CD14-positive monocyte (primary cell): ENCODE results near the gene CD33. TPM values are rescaled to one million over a fixed set of nuclear protein-coding genes. Genes with fewer than 3 reads are reported as not detected.

Source experiments
- DNase-seq, 3 donors: peaks; one replicate each; pipeline ENCODE4 v3.0.0-alpha.2; 2011 to 2022
- H2AFZ ChIP-seq: 2 replicates; pipeline ENCODE4 v1.6.0; 2012; ENCODE audit warnings: mild to moderate bottlenecking, low read depth, low read length, inconsistent platforms; ENCODE audit not compliant: insufficient read depth, poor library complexity, severe bottlenecking
- H3K27ac ChIP-seq, 2 donors: 1 replicate in 1 of 2; 2 replicates in 1 of 2; pipeline ENCODE4 v1.5.1; 2012 to 2013; ENCODE audit warnings: low read length in 2 of 2, control low read depth in 1 of 2, inconsistent platforms in 1 of 2, low read depth in 1 of 2, mild to moderate bottlenecking in 1 of 2
- H3K27me3 ChIP-seq, 2 donors: one replicate each; pipeline versions ENCODE4 v1.6.0 to v1.6.1; 2011 to 2013; ENCODE audit warnings: low read length in 2 of 2; ENCODE audit not compliant: control insufficient read depth in 2 of 2, insufficient read depth in 2 of 2
- H3K36me3 ChIP-seq, 2 donors: replicated peaks in 1 of 2; 1 replicate in 1 of 2; 2 replicates in 1 of 2; pipeline versions ENCODE4 v1.5.1 to v1.6.1; 2012 to 2013; ENCODE audit warnings: low read length in 2 of 2, control low read depth in 1 of 2, inconsistent platforms in 1 of 2, mild to moderate bottlenecking in 1 of 2; ENCODE audit not compliant: insufficient read depth in 2 of 2, control insufficient read depth in 1 of 2
- H3K4me1 ChIP-seq, 2 donors: 1 replicate in 1 of 2; 2 replicates in 1 of 2; pipeline versions ENCODE4 v1.5.1 to v1.6.1; 2012 to 2013; ENCODE audit warnings: low read length in 2 of 2, control low read depth in 1 of 2, inconsistent platforms in 1 of 2, mild to moderate bottlenecking in 1 of 2, moderate library complexity in 1 of 2; ENCODE audit not compliant: insufficient read depth in 2 of 2, control insufficient read depth in 1 of 2
- H3K4me2 ChIP-seq: replicated peaks from 2 replicates; pipeline ENCODE3; 2012; ENCODE audit warnings: low read length, moderate library complexity, mild to moderate bottlenecking; ENCODE audit not compliant: poor library complexity, severe bottlenecking; ENCODE audit errors: extremely low read depth
- H3K4me3 ChIP-seq, 3 experiments: fragments of 200-600 bp in 1 of 3; sonication (generic) in 1 of 3; replicated peaks in 1 of 3; 1 replicate in 2 of 3; 2 replicates in 1 of 3; pipeline ENCODE4 v1.5.1; 2011 to 2013; ENCODE audit warnings: low read length in 3 of 3, mild to moderate bottlenecking in 3 of 3, control low read depth in 2 of 3, low read depth in 2 of 3, inconsistent platforms in 1 of 3, moderate library complexity in 1 of 3
- H3K79me2 ChIP-seq: 2 replicates; pipeline ENCODE4 v1.6.0; 2012; ENCODE audit warnings: mild to moderate bottlenecking, control low read depth, inconsistent platforms, low read length, moderate library complexity; ENCODE audit not compliant: insufficient read depth
- H3K9ac ChIP-seq: 2 replicates; pipeline ENCODE4 v1.6.0; 2017; ENCODE audit warnings: low read length, mild to moderate bottlenecking; ENCODE audit not compliant: insufficient read depth, poor library complexity, severe bottlenecking
- H3K9me3 ChIP-seq, 2 donors: replicated peaks in 1 of 2; 1 replicate in 1 of 2; 2 replicates in 1 of 2; pipeline versions ENCODE4 v1.5.1 to v1.6.1; 2012 to 2013; ENCODE audit warnings: low read length in 2 of 2, control low read depth in 1 of 2; ENCODE audit not compliant: control insufficient read depth in 1 of 2, insufficient read depth in 1 of 2
- H4K20me1 ChIP-seq: 2 replicates; pipeline ENCODE4 v1.6.0; 2012; ENCODE audit warnings: mild to moderate bottlenecking, low read length, control low read depth, moderate library complexity; ENCODE audit not compliant: insufficient read depth
- H3K27ac Mint-ChIP-seq, 7 donors: one replicate each; pipeline ENCODE4 v1.8.0; 2020; ENCODE audit warnings: mild to moderate bottlenecking in 7 of 7, mixed read lengths in 7 of 7, moderate library complexity in 6 of 7, inconsistent platforms in 2 of 7
- H3K27me3 Mint-ChIP-seq, 3 donors: one replicate each; pipeline ENCODE4 v1.8.0; 2021 to 2022; ENCODE audit warnings: low read depth in 3 of 3, mild to moderate bottlenecking in 3 of 3, mixed read lengths in 3 of 3, moderate library complexity in 3 of 3, inconsistent platforms in 1 of 3
- H3K36me3 Mint-ChIP-seq, 2 donors: one replicate each; pipeline ENCODE4 v1.8.0; 2020; ENCODE audit warnings: mixed read lengths in 2 of 2, inconsistent platforms in 1 of 2, mild to moderate bottlenecking in 1 of 2
- H3K4me1 Mint-ChIP-seq: one replicate; pipeline ENCODE4 v1.8.0; 2020; ENCODE audit warnings: mild to moderate bottlenecking, mixed read lengths
- H3K4me3 Mint-ChIP-seq, 2 donors: one replicate each; pipeline ENCODE4 v1.8.0; 2020; ENCODE audit warnings: mild to moderate bottlenecking in 2 of 2, mixed read lengths in 2 of 2, moderate library complexity in 1 of 2
- H3K9me3 Mint-ChIP-seq, 7 donors: one replicate each; pipeline ENCODE4 v1.8.0; 2020 to 2022; ENCODE audit warnings: mixed read lengths in 7 of 7, mild to moderate bottlenecking in 6 of 7, moderate library complexity in 6 of 7, inconsistent platforms in 2 of 7
- WGBS: methylation state at CpG from one replicate; pipeline ENCODE4 v1.1.5; 2013; ENCODE audit warnings: missing lambda C conversion rate; ENCODE audit not compliant: insufficient coverage; 5-methylcytosine and 5-hydroxymethylcytosine counted together
- intact Hi-C, 2 donors: fragments of 100-400 bp; cut with micrococcal nuclease; formaldehyde crosslinking; loops; one replicate each; pipeline versions ENCODE4 v1.15.0 to v1.15.1; 2023
- polyA plus RNA-seq, 3 donors: library from polyadenylated mRNA; depleted of rRNA in 1 of 3; unstranded in 2 of 3; stranded (reverse) in 1 of 3; fragments of 300-500 nt in 2 of 3; fragments of >200 nt in 1 of 3; fragmentation: Illumina TruSeq in 2 of 3; gene quantifications; 1 replicate in 2 of 3; 2 replicates in 1 of 3; pipeline ENCODE4 v1.2.3, GENCODE V29; 2012 to 2021
- TF ChIP-seq, protein P1 (sequence below): fragments of 200-600 bp; IDR thresholded peaks from one replicate; pipeline ENCODE4 v1.8.0; 2022; ENCODE audit warnings: antibody characterized with exemption, mild to moderate bottlenecking

Gene CD33
- polyA plus RNA-seq, 3 donors = 229 to 360 (median 264) TPM

DNA sequence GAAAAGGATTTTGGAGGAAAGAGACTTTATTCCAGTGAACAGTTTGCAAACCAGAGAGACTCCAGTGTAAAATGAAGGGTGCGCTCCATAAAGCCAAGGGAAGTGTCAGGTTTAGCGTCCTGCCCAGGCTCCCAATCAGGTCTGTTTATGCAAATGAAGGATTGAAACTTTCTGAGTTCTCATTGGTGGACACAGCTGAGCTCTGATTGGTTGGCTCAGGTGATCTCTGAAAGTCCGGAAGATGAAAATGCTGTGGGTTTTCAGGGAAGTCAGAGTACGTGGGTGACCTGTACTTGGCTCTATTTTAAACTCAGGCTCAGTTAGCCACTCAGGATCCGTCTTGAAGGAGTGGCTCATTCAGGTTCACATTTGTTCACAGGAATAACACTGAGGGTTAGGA is 28.7 kb upstream of the CD33 start:
- TF ChIP-seq, protein P1, sequence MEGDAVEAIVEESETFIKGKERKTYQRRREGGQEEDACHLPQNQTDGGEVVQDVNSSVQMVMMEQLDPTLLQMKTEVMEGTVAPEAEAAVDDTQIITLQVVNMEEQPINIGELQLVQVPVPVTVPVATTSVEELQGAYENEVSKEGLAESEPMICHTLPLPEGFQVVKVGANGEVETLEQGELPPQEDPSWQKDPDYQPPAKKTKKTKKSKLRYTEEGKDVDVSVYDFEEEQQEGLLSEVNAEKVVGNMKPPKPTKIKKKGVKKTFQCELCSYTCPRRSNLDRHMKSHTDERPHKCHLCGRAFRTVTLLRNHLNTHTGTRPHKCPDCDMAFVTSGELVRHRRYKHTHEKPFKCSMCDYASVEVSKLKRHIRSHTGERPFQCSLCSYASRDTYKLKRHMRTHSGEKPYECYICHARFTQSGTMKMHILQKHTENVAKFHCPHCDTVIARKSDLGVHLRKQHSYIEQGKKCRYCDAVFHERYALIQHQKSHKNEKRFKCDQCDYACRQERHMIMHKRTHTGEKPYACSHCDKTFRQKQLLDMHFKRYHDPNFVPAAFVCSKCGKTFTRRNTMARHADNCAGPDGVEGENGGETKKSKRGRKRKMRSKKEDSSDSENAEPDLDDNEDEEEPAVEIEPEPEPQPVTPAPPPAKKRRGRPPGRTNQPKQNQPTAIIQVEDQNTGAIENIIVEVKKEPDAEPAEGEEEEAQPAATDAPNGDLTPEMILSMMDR = no peak
- Histone ChIP-seq H2AFZ (no peak overlapping the region), H3K9ac (no peak overlapping the region), H3K9me3 (no peaks in the 10 kb centered on the region), H3K4me2 (no peak overlapping the region), H4K20me1 (no peaks in the 10 kb centered on the region), H3K79me2 (no peaks in the 10 kb centered on the region), H3K36me3 (no peaks in the 10 kb centered on the region), H3K27ac (no peak overlapping the region), H3K27me3 (no peaks in the 10 kb centered on the region), H3K4me3 (no peak overlapping the region), H3K4me1 (no peaks in the 10 kb centered on the region)
- peaks cover 5 to 15% (median 8%) of the 10 kb centered on the region in 3 donors for H3K27me3 Mint-ChIP-seq
- peaks cover 12% of the 10 kb centered on the region for H3K4me1 Mint-ChIP-seq
- no peak overlapping the region for H3K27ac Mint-ChIP-seq
- WGBS = 91% methylated on average over 5 of the region's 5 CpGs
- no peaks in the 10 kb centered on the region for H3K36me3 Mint-ChIP-seq
- no peak overlapping the region for H3K4me3 Mint-ChIP-seq
- intact Hi-C loops = no loop called here
- no peak for DNase-seq
- peaks cover 0 to 7% (median 1%) of the 10 kb centered on the region in 7 donors for H3K9me3 Mint-ChIP-seq

DNA sequence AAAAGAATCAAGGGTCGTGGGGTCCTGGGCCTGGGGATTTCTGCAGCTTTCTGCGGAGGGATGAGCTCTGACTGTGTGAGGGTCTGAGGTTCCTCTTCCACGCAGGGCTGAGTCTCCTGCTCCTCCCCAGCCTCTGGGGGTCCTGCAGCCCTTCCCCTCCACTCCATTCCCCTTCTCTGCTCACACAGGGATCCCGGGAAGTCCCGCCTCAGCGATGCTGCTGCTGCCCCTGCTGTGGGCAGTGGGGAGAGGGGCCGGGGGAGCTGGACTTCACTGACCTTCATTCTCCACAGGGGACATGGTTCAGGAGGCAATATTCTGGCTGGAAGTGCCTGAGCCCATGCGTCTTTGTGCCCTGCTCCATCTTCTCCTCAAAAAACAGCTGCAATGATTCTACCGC is 26.2 kb upstream of the CD33 start:
- 80% methylated on average over 1 of the region's 9 CpGs for WGBS
- Mint-ChIP-seq H3K27me3 (peaks cover 4 to 13% (median 5%) of the 10 kb centered on the region in 3 donors), H3K4me3 (no peak overlapping the region), H3K27ac (no peak overlapping the region), H3K9me3 (peaks cover 0 to 7% (median 1%) of the 10 kb centered on the region in 7 donors), H3K4me1 (peaks cover 33% of the 10 kb centered on the region), H3K36me3 (no peaks in the 10 kb centered on the region)
- H3K27me3 ChIP-seq = no peaks in the 10 kb centered on the region
- no peak overlapping the region for H2AFZ ChIP-seq
- no peak for DNase-seq
- no peak overlapping the region for H3K9ac ChIP-seq
- intact Hi-C loops = no loop called here
- H3K4me2 ChIP-seq = no peak overlapping the region
- no peaks in the 10 kb centered on the region for H4K20me1 ChIP-seq
- H3K27ac ChIP-seq = no peak overlapping the region
- H3K9me3 ChIP-seq = no peaks in the 10 kb centered on the region
- H3K36me3 ChIP-seq = no peaks in the 10 kb centered on the region
- TF ChIP-seq, protein P1 = no peak
- H3K79me2 ChIP-seq = no peaks in the 10 kb centered on the region
- peaks cover 16 to 24% of the 10 kb centered on the region in 2 donors for H3K4me1 ChIP-seq
- no peak overlapping the region for H3K4me3 ChIP-seq
